CD4-positive, alpha-beta memory T cell (primary cell): ENCODE data around the gene WDPCP. TPM values are rescaled to one million over a fixed set of nuclear protein-coding genes. Genes with fewer than 3 reads are reported as not detected.
"Not testable (repeated sequence)": the region's sequence is repeated elsewhere in the genome, so short reads cannot be mapped to it uniquely, and the experiment has no call there.

Source experiments
- CTCF ChIA-PET: fragments of 350-600 bp; sonication (Branson Sonifier 250); formaldehyde crosslinking; loops from one replicate; lab custom pipeline; 2021; ENCODE audit warnings: inconsistent platforms; ENCODE audit not compliant: partially characterized antibody; lab: Charles Lee
- POLR2A ChIA-PET: fragments of 350-600 bp; sonication (Branson Sonifier 250); formaldehyde crosslinking; loops from one replicate; lab custom pipeline; 2021; ENCODE audit not compliant: partially characterized antibody; lab: Charles Lee
- DNase-seq, 5 donors: peaks; one replicate each; pipeline versions ENCODE4 v3.0.0 to v3.0.0-alpha.2; 2020 to 2022; ENCODE audit warnings: mixed read lengths in 1 of 5
- H3K27ac ChIP-seq: one replicate; pipeline ENCODE4 v1.7.0; 2013; ENCODE audit warnings: low read depth, low read length
- H3K27me3 ChIP-seq: 2 replicates; pipeline ENCODE4 v1.7.0; 2013; ENCODE audit warnings: mild to moderate bottlenecking, low read length, moderate library complexity; ENCODE audit not compliant: insufficient read depth
- H3K36me3 ChIP-seq: 2 replicates; pipeline ENCODE4 v1.7.0; 2013; ENCODE audit warnings: mild to moderate bottlenecking, low read length, moderate library complexity; ENCODE audit not compliant: insufficient read depth
- H3K4me1 ChIP-seq: 2 replicates; pipeline ENCODE4 v1.7.0; 2013; ENCODE audit warnings: mild to moderate bottlenecking, low read length, moderate library complexity; ENCODE audit not compliant: insufficient read depth
- H3K4me3 ChIP-seq, 2 donors: one replicate each; pipeline ENCODE4 v1.7.0; 2013; ENCODE audit warnings: low read length in 2 of 2, mild to moderate bottlenecking in 1 of 2
- H3K9me3 ChIP-seq, 2 donors: one replicate each; pipeline ENCODE4 v1.7.0; 2013; ENCODE audit warnings: low read length in 2 of 2, control low read depth in 1 of 2; ENCODE audit not compliant: control insufficient read depth in 1 of 2
- H3K27ac Mint-ChIP-seq, 7 donors: one replicate each; pipeline ENCODE4 v1.8.0; 2020 to 2021; ENCODE audit warnings: mixed read lengths in 7 of 7, mild to moderate bottlenecking in 6 of 7, inconsistent platforms in 3 of 7, moderate library complexity in 3 of 7
- H3K27me3 Mint-ChIP-seq, 2 donors: one replicate each; pipeline ENCODE4 v1.8.0; 2020 to 2021; ENCODE audit warnings: mixed read lengths in 2 of 2
- H3K36me3 Mint-ChIP-seq, 2 donors: one replicate each; pipeline ENCODE4 v1.8.0; 2020 to 2021; ENCODE audit warnings: mixed read lengths in 2 of 2, inconsistent platforms in 1 of 2, mild to moderate bottlenecking in 1 of 2
- H3K4me1 Mint-ChIP-seq, 4 donors: one replicate each; pipeline ENCODE4 v1.8.0; 2020 to 2021; ENCODE audit warnings: mixed read lengths in 4 of 4, mild to moderate bottlenecking in 1 of 4
- H3K4me3 Mint-ChIP-seq, 8 donors: one replicate each; pipeline ENCODE4 v1.8.0; 2020 to 2021; ENCODE audit warnings: mixed read lengths in 8 of 8, mild to moderate bottlenecking in 7 of 8, moderate library complexity in 6 of 8, inconsistent platforms in 3 of 8
- H3K9me3 Mint-ChIP-seq, 8 donors: one replicate each; pipeline ENCODE4 v1.8.0; 2020 to 2021; ENCODE audit warnings: mixed read lengths in 8 of 8, mild to moderate bottlenecking in 5 of 8, inconsistent platforms in 3 of 8, moderate library complexity in 1 of 8
- intact Hi-C: fragments of 100-400 bp; cut with micrococcal nuclease; formaldehyde crosslinking; loops from one replicate; pipeline ENCODE4 v1.15.1; 2023
- polyA plus RNA-seq, 2 donors: library from polyadenylated mRNA; unstranded; fragments of 300-500 nt; fragmentation: Illumina TruSeq; gene quantifications; one replicate each; pipeline ENCODE4 v1.2.3, GENCODE V29; 2021
- total RNA-seq, 2 experiments: library from RNA; stranded (reverse); gene quantifications; one replicate each; pipeline ENCODE4 v1.2.3, GENCODE V29; 2021

The WDPCP gene
- total and polyA plus RNA-seq, 4 experiments from 2014 or later: 2.9 to 13.2 (median 6.9) TPM

DNA sequence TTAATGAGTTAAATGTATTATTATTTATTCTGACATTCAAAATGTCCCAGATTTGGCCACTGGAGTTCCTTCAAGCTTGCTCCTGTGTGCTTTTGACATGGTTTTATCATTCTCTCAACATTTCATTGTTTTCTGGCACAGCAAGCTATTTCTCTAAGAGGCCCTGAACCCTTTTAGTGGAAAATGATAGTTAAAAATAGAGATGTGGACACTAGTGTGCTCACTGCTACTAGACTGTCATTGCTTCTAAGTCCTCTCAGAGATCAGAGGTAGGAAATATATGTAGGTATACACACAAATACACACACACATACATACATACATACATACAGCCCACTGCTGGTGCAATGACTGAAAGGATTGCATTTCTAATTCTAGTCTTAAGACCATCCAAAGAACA, 25.5 kb downstream of the WDPCP start:
- Histone ChIP-seq H3K27me3 (no peaks in the 10 kb centered on the region), H3K4me3 (no peak overlapping the region), H3K9me3 (peaks cover 0 to 4% of the 10 kb centered on the region in 2 donors), H3K4me1 (no peaks in the 10 kb centered on the region), H3K27ac (no peak overlapping the region), H3K36me3 (no peaks in the 10 kb centered on the region)
- Mint-ChIP-seq H3K27me3 (no peaks in the 10 kb centered on the region), H3K9me3 (peaks cover 4 to 54% (median 38%) of the 10 kb centered on the region in 8 donors), H3K4me1 (peaks cover 1 to 4% (median 2%) of the 10 kb centered on the region in 4 donors), H3K27ac (no peak overlapping the region), H3K4me3 (no peak overlapping the region), H3K36me3 (peaks cover 49 to 57% of the 10 kb centered on the region in 2 donors)
- intact Hi-C loops: no loop called here
- POLR2A ChIA-PET: no interaction called here
- CTCF ChIA-PET: no interaction called here
- DNase-seq: no peak

- DNase-seq, H3K27me3 ChIP-seq, H3K4me1 ChIP-seq, H3K4me3 Mint-ChIP-seq, CTCF ChIA-PET, H3K36me3 ChIP-seq, H3K27ac Mint-ChIP-seq, intact Hi-C loops, H3K27me3 Mint-ChIP-seq, POLR2A ChIA-PET, H3K4me3 ChIP-seq, H3K27ac ChIP-seq, H3K9me3 ChIP-seq: not testable (repeated sequence)
- peaks cover 2 to 13% (median 5%) of the 10 kb centered on the region in 4 donors for H3K4me1 Mint-ChIP-seq
- peaks cover 9 to 59% (median 47%) of the 10 kb centered on the region in 8 donors for H3K9me3 Mint-ChIP-seq
- H3K36me3 Mint-ChIP-seq: peaks cover 64 to 72% of the 10 kb centered on the region in 2 donors
Measured at GRCh38 chr2:63558922-63559321, 29.4 kb downstream of the WDPCP start.

GRCh38 chr2:63557819-63558218, 30.5 kb downstream of the WDPCP start:
- H3K9me3 ChIP-seq, H3K4me3 ChIP-seq, H3K27ac ChIP-seq, intact Hi-C loops, H3K27me3 ChIP-seq, H3K27me3 Mint-ChIP-seq, H3K36me3 ChIP-seq, CTCF ChIA-PET, H3K27ac Mint-ChIP-seq, DNase-seq, POLR2A ChIA-PET, H3K4me1 ChIP-seq: not testable (repeated sequence)
- Mint-ChIP-seq H3K4me3 (peak overlapping the region in 1 of 8 donors; percentile 4), H3K36me3 (peaks cover 61 to 66% of the 10 kb centered on the region in 2 donors), H3K4me1 (peaks cover 2 to 13% (median 6%) of the 10 kb centered on the region in 4 donors), H3K9me3 (peaks cover 9 to 59% (median 47%) of the 10 kb centered on the region in 8 donors)

DNA sequence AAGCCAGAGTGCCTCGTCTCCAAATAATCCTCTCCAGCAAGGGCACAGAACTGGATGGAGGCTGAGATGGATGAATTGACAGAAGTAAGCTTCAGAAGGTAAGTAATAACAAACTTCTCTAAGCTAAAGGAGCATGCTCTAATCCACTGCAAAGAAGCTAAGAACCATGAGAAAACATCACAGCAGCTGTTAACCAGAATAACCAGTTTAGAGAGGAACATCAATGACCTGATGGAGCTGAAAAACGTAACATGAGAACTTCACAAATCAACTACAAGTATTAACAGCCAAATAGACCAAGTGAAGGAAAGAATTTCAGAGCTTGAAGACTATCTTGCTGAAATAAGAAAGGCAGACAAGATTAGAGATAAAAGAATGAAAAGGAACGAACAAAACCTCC, 32.3 kb downstream of the WDPCP start:
- Mint-ChIP-seq H3K36me3 (peaks cover 56% of the 10 kb centered on the region in 2 donors), H3K27me3 (no peaks in the 10 kb centered on the region), H3K27ac (no peak overlapping the region), H3K4me3 (no peak overlapping the region), H3K9me3 (peaks cover 5 to 47% (median 42%) of the 10 kb centered on the region in 8 donors), H3K4me1 (peaks cover 2 to 13% (median 6%) of the 10 kb centered on the region in 4 donors)
- ChIA-PET CTCF (no interaction called here), POLR2A (no interaction called here)
- Histone ChIP-seq H3K4me1 (no peaks in the 10 kb centered on the region), H3K27ac (no peak overlapping the region), H3K27me3 (no peaks in the 10 kb centered on the region), H3K4me3 (no peak overlapping the region), H3K36me3 (no peaks in the 10 kb centered on the region), H3K9me3 (peaks cover 0 to 5% of the 10 kb centered on the region in 2 donors)
- DNase-seq: no peak
- intact Hi-C loops: no loop called here

DNA sequence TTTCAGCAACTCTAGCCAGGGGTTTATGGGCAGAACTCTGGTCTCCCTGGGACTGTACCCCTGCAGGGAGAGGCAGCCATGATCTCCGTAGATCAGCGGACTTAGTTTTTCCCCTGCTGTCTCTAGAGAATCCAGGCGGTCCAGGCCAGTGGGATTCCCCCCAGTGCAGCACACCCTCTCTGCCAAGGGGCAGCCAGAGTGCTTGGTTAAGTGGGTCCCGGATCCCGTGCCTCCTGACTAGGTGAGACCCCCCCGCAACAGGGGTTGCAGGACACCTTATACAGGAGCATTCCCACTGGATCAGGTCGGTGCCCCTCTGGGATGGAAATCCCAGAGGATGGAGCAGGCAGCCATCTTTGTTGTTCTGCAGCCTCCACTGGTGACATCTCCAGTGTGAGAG, 33.0 kb downstream of the WDPCP start:
- intact Hi-C loops: no loop called here
- Mint-ChIP-seq H3K9me3 (peaks cover 5 to 41% (median 37%) of the 10 kb centered on the region in 8 donors), H3K36me3 (peaks cover 49 to 50% of the 10 kb centered on the region in 2 donors), H3K4me3 (no peak overlapping the region), H3K27me3 (no peaks in the 10 kb centered on the region), H3K4me1 (peaks cover 3 to 13% (median 8%) of the 10 kb centered on the region in 4 donors), H3K27ac (no peak overlapping the region)
- ChIA-PET POLR2A (no interaction called here), CTCF (no interaction called here)
- H3K9me3 ChIP-seq: peaks cover 0 to 5% of the 10 kb centered on the region in 2 donors
- no peak overlapping the region for H3K4me3 ChIP-seq
- H3K27ac ChIP-seq: no peak overlapping the region
- DNase-seq: no peak
- no peaks in the 10 kb centered on the region for H3K36me3 ChIP-seq
- no peaks in the 10 kb centered on the region for H3K27me3 ChIP-seq
- H3K4me1 ChIP-seq: no peaks in the 10 kb centered on the region

- no peak for DNase-seq
- CTCF ChIA-PET: no interaction called here
- no peaks in the 10 kb centered on the region for H3K4me1 ChIP-seq
Measured at GRCh38 chr2:63553049-63553448, 35.2 kb downstream of the WDPCP start.

GRCh38 chr2:63545023-63545422, 43.3 kb downstream of the WDPCP start:
- no peak overlapping the region for H3K27ac ChIP-seq
- intact Hi-C loops: loop anchor here (2.0 kb wide), 1 partner anchor 758 kb away; no protein-coding TSS in a partner anchor
- ChIA-PET CTCF (no interaction called here), POLR2A (no interaction called here)
- H3K27ac Mint-ChIP-seq: no peak overlapping the region
- peaks cover 3 to 16% of the 10 kb centered on the region in 2 donors for H3K36me3 Mint-ChIP-seq
- peaks cover 0 to 4% (median 2%) of the 10 kb centered on the region in 4 donors for H3K4me1 Mint-ChIP-seq
- no peaks in the 10 kb centered on the region for H3K4me1 ChIP-seq
- H3K9me3 ChIP-seq: no peaks in the 10 kb centered on the region
- H3K27me3 ChIP-seq: no peaks in the 10 kb centered on the region
- no peak for DNase-seq
- no peaks in the 10 kb centered on the region for H3K36me3 ChIP-seq
- peak overlapping the region in 1 of 8 donors; percentile 22 for H3K4me3 Mint-ChIP-seq
- H3K9me3 Mint-ChIP-seq: peaks cover 2 to 13% (median 7%) of the 10 kb centered on the region in 8 donors
- no peak overlapping the region for H3K4me3 ChIP-seq
- H3K27me3 Mint-ChIP-seq: no peaks in the 10 kb centered on the region

More at GRCh38 chr2:63553049-63553448, 35.2 kb downstream of the WDPCP start:
- intact Hi-C loops: no loop called here
- Mint-ChIP-seq H3K27ac (no peak overlapping the region), H3K9me3 (peaks cover 5 to 22% (median 18%) of the 10 kb centered on the region in 8 donors), H3K4me3 (no peak overlapping the region), H3K4me1 (peaks cover 5 to 14% (median 10%) of the 10 kb centered on the region in 4 donors), H3K36me3 (peaks cover 34 to 41% of the 10 kb centered on the region in 2 donors), H3K27me3 (no peaks in the 10 kb centered on the region)
- Histone ChIP-seq H3K9me3 (peaks cover 0 to 4% of the 10 kb centered on the region in 2 donors), H3K27me3 (no peaks in the 10 kb centered on the region), H3K27ac (no peak overlapping the region), H3K36me3 (no peaks in the 10 kb centered on the region), H3K4me3 (no peak overlapping the region)
- POLR2A ChIA-PET: no interaction called here
